CD4-positive, alpha-beta T cell treated with Interferon gamma for 1 hour (primary cell): ENCODE measurements around the gene ZNF280A.
"Not testable (repeated sequence)": the region's sequence is repeated elsewhere in the genome, so short reads cannot be mapped to it uniquely, and the experiment has no call there.

Experiments
- DNase-seq: peaks from one replicate; pipeline ENCODE4 v3.0.0-alpha.2; 2020

Gene ZNF280A

GRCh38 chr22:22510833-22511232 lies 9.2 kb downstream of the ZNF280A start:
- not testable (repeated sequence) for DNase-seq

GRCh38 chr22:22509912-22510311 lies 10.2 kb downstream of the ZNF280A start:
- not testable (repeated sequence) for DNase-seq

GRCh38 chr22:22508274-22509176 lies 11.5 kb downstream of the ZNF280A start, which contains the start of gene ZNF280B:
Gene ZNF280B (minus strand): TSS chr22:22508742. CDS start chr22:22489398, 19,344 bp downstream.
- peak; percentile 82 for DNase-seq

- DNase-seq = no peak
These were observed 12.3 kb downstream of the ZNF280A start for GRCh38 chr22:22507743-22508273.

GRCh38 chr22:22506736-22507135 lies 13.3 kb downstream of the ZNF280A start:
- no peak for DNase-seq

GRCh38 chr22:22498267-22498666 lies 21.8 kb downstream of the ZNF280A start:
- no peak for DNase-seq

- not testable (repeated sequence) for DNase-seq
These were observed 28.5 kb downstream of the ZNF280A start for GRCh38 chr22:22491589-22491988.

- DNase-seq = no peak
These were observed 31.3 kb downstream of the ZNF280A start for GRCh38 chr22:22488736-22489135.

- no peak for DNase-seq
These were observed 32.0 kb downstream of the ZNF280A start for GRCh38 chr22:22487869-22488597.

GRCh38 chr22:22487059-22487458 lies 33.0 kb downstream of the ZNF280A start:
- DNase-seq = no peak

GRCh38 chr22:22486132-22486899 lies 33.8 kb downstream of the ZNF280A start:
- DNase-seq = no peak

GRCh38 chr22:22485524-22485923 lies 34.5 kb downstream of the ZNF280A start:
- DNase-seq = no peak

- DNase-seq = no peak
These were observed 36.0 kb downstream of the ZNF280A start for GRCh38 chr22:22484023-22484422.

- DNase-seq = no peak
These were observed 39.1 kb downstream of the ZNF280A start for GRCh38 chr22:22480940-22481339.

- no peak for DNase-seq
These were observed 40.0 kb downstream of the ZNF280A start for GRCh38 chr22:22479999-22480532.

GRCh38 chr22:22479116-22479515 lies 41.0 kb downstream of the ZNF280A start:
- DNase-seq = no peak

GRCh38 chr22:22478470-22478869 lies 41.6 kb downstream of the ZNF280A start:
- DNase-seq = no peak

GRCh38 chr22:22474733-22475132 lies 45.3 kb downstream of the ZNF280A start:
- no peak for DNase-seq

- not testable (repeated sequence) for DNase-seq
These were observed 49.0 kb downstream of the ZNF280A start for GRCh38 chr22:22471104-22471503.

GRCh38 chr22:22469527-22469926 lies 50.5 kb downstream of the ZNF280A start:
- DNase-seq = no peak

- not testable (repeated sequence) for DNase-seq
These were observed 51.1 kb downstream of the ZNF280A start for GRCh38 chr22:22468794-22469469.

- no peak for DNase-seq
These were observed 53.0 kb downstream of the ZNF280A start for GRCh38 chr22:22467112-22467511.
